ENCODE data around the gene SOCS7. TPM values are rescaled to one million over a fixed set of nuclear protein-coding genes. Genes with fewer than 3 reads are reported as not detected.

Gene SOCS7
- total and polyA plus RNA-seq, 11 donors, result 5.1 to 19.2 (median 14.0) TPM

- no peaks in the 10 kb centered on the region for H3K9me3 ChIP-seq
- intact Hi-C loops (cut with DNase I), result no loop called here
- 63 to 78% (median 72%) methylated on average over 7 of the region's 7 CpGs for WGBS, 4 donors
- no peak overlapping the region for H3K4me3 ChIP-seq
- TF ChIP-seq POLR2A (IDR thresholded peaks at IDR 0.05) (no peak), CTCF (IDR thresholded peaks at IDR 0.05) (no peak)
- peaks cover 0 to 15% (median 0%) of the 10 kb centered on the region in 12 donors for H3K4me1 ChIP-seq
- no peak overlapping the region for H3K27ac ChIP-seq
- H3K27me3 ChIP-seq, result peaks cover 0 to 23% (median 0%) of the 10 kb centered on the region in 9 donors
- ATAC-seq (no peak), DNase-seq (no peak)
- H3K36me3 ChIP-seq, result peaks cover 0 to 5% (median 2%) of the 10 kb centered on the region in 9 donors
These were observed 23.0 kb upstream of the SOCS7 start for GRCh38 chr17:38328620-38329019.

GRCh38 chr17:38329284-38329683 is 22.4 kb upstream of the SOCS7 start:
- intact Hi-C loops (cut with DNase I), result no loop called here
- no peak for ATAC-seq
- H3K4me3 ChIP-seq, result no peak overlapping the region
- DNase-seq, result no peak
- no peaks in the 10 kb centered on the region for H3K36me3 ChIP-seq
- TF ChIP-seq POLR2A (IDR thresholded peaks at IDR 0.05) (no peak), CTCF (IDR thresholded peaks at IDR 0.05) (no peak)
- no peak overlapping the region for H3K27ac ChIP-seq
- no peaks in the 10 kb centered on the region for H3K9me3 ChIP-seq
- 66 to 83% (median 74%) methylated on average over 7 of the region's 7 CpGs for WGBS, 4 donors
- peaks cover 0 to 15% (median 0%) of the 10 kb centered on the region in 12 donors for H3K4me1 ChIP-seq
- H3K27me3 ChIP-seq, result peaks cover 0 to 29% (median 0%) of the 10 kb centered on the region in 9 donors

DNA sequence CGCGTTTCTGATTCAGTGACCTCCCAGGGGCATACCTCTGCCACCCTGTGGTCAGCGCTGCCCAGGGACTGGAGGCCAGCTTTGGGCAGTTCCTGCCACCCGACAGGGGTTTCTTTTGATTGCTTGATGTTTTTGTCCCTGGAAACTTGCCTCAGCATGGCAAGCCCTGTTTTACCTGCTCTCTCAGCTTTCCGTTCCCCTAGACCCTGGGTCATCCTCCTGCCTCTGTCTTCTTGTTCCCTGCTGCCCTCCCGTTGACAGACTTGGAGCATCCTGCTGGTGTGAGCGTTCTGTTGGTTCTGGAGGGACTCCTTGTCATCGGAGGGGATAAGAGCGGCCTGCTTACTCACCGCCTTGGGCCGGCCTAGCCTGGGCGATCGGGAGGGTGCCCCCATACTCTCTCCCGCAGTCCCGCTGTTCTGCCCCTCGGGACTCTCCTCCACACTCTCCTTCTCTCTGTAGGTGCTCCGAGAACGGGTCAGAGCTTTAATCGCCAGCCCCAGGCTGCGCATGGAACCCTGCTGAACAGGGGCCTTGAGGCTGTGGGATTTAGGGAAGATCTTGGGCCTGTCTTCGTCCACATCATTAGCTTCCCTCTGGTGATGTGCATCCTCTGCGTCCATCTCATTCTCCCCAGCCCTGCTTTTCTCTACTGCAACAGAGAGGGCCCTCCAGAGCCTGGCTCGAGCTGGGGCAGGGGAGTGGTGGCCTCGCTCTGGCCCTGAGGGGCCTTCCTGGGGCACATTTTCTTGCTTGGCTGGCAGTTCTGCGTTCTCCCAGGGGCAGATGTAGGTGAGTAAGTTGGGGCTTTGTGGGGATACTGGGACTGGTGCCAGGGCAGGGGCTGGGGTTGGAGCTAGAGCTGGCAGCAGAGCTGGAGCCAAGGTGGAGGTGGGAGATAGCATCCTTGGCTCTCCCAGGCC is 21.6 kb upstream of the SOCS7 start:
- Histone ChIP-seq H3K4me1 (peaks cover 0 to 15% (median 0%) of the 10 kb centered on the region in 12 donors), H3K27me3 (peaks cover 0 to 29% (median 0%) of the 10 kb centered on the region in 9 donors), H3K4me3 (no peak overlapping the region), H3K36me3 (no peaks in the 10 kb centered on the region), H3K9me3 (no peaks in the 10 kb centered on the region), H3K27ac (no peak overlapping the region)
- intact Hi-C loops (cut with DNase I), result no loop called here
- TF ChIP-seq POLR2A (IDR thresholded peaks at IDR 0.05), result no peak
- no peak for TF ChIP-seq CTCF (IDR thresholded peaks at IDR 0.05)
- no peak for DNase-seq
- no peak for ATAC-seq
- 90 to 91% (median 90%) methylated on average over 23 to 25 of the region's 25 CpGs for WGBS, 4 donors

- DNase-seq, result no peak
- H3K27ac ChIP-seq, result no peak overlapping the region
- ATAC-seq, result no peak
- TF ChIP-seq POLR2A (IDR thresholded peaks at IDR 0.05), result no peak
- no peak for TF ChIP-seq CTCF (IDR thresholded peaks at IDR 0.05)
- H3K4me1 ChIP-seq, result peaks cover 0 to 11% (median 0%) of the 10 kb centered on the region in 12 donors
- peaks cover 0 to 29% (median 0%) of the 10 kb centered on the region in 9 donors for H3K27me3 ChIP-seq
- WGBS, 4 donors, result 87 to 92% (median 90%) methylated on average over 14 to 23 of the region's 23 CpGs
- H3K9me3 ChIP-seq, result no peaks in the 10 kb centered on the region
- H3K36me3 ChIP-seq, result no peaks in the 10 kb centered on the region
- intact Hi-C loops (cut with DNase I), result no loop called here
- no peak overlapping the region for H3K4me3 ChIP-seq
These were observed 20.7 kb upstream of the SOCS7 start for GRCh38 chr17:38330941-38331411.

Measured in heart left ventricle (tissue), 16 donors.